ENCODE measurements around the gene STAP1. TPM values are rescaled to one million over a fixed set of nuclear protein-coding genes. Genes with fewer than 3 reads are reported as not detected.

STAP1 gene
- polyA plus RNA-seq, 1 donor (not counting 4 experiments of a cell fraction or from before 2014, with no cell fraction given) = not detected

- dilution Hi-C loops (cut with MboI; ENCODE audit: extremely low pct_ligation_motif_present, low sequenced_read_pairs) = no loop called here
- peaks cover 7 to 11% of the 10 kb centered on the region in 2 experiments for H3K36me3 ChIP-seq (ENCODE audit: control insufficient read depth in 2 of 2, extremely low read depth in 1 of 2, insufficient read depth in 2 of 2, low read length in 2 of 2)
These were observed 79.6 kb downstream of the STAP1 start for GRCh38 chr4:67638136-67638535.

GRCh38 chr4:67651536-67651935 is 93.0 kb downstream of the STAP1 start:
- dilution Hi-C loops (cut with MboI; ENCODE audit: extremely low pct_ligation_motif_present, low sequenced_read_pairs) = no loop called here
- no peak for FAIRE-seq

More at GRCh38 chr4:67638136-67638535, 79.6 kb downstream of the STAP1 start:
- Histone ChIP-seq H3K4me3 (ENCODE audit: control insufficient read depth in 2 of 3, extremely low read depth in 1 of 3, insufficient read depth in 2 of 3, low read depth in 1 of 3, low read length in 3 of 3) (no peak overlapping the region), H3K4me2 (ENCODE audit: control insufficient read depth, extremely low read depth, insufficient read depth, low read depth, low read length) (no peak overlapping the region), H3K9me1 (ENCODE audit: control insufficient read depth, extremely low read depth, insufficient read depth, low read length) (no peaks in the 10 kb centered on the region), H4K20me1 (ENCODE audit: control insufficient read depth, extremely low read depth, insufficient read depth, low read length) (no peaks in the 10 kb centered on the region), H3K27ac (ENCODE audit: control insufficient read depth, insufficient read depth, low read length) (no peak overlapping the region), H3K4me1 (ENCODE audit: control insufficient read depth, extremely low read depth, insufficient read depth, low read length) (no peaks in the 10 kb centered on the region), H3K79me2 (ENCODE audit: control insufficient read depth, insufficient read depth, low read length) (no peaks in the 10 kb centered on the region), H3K9ac (ENCODE audit: control insufficient read depth, extremely low read depth, insufficient read depth, low read length) (no peak overlapping the region), H2AFZ (ENCODE audit: control insufficient read depth, low read length) (no peak overlapping the region), H3K27me3 (ENCODE audit: control insufficient read depth, extremely low read depth, insufficient read depth, low read length) (no peaks in the 10 kb centered on the region), H3K9me3 (ENCODE audit: control insufficient read depth, low read depth, low read length) (no peaks in the 10 kb centered on the region)
- TF ChIP-seq CTCF (optimal IDR thresholded peaks at IDR 0.05 in 1 of 3, IDR thresholded peaks at IDR 0.05 in 1 of 3, conservative IDR thresholded peaks at IDR 0.05 in 1 of 3; ENCODE audit: extremely low read depth in 1 of 3, insufficient read depth in 2 of 3, low read length in 3 of 3) (no peak), EZH2 (IDR thresholded peaks at IDR 0.05; ENCODE audit: low read length) (no peak)
- no peak for DNase-seq (ENCODE audit: low read depth, low spot score)
- FAIRE-seq = no peak

More at GRCh38 chr4:67651536-67651935, 93.0 kb downstream of the STAP1 start:
- Histone ChIP-seq H4K20me1 (ENCODE audit: control insufficient read depth, extremely low read depth, insufficient read depth, low read length) (no peaks in the 10 kb centered on the region), H3K4me1 (ENCODE audit: control insufficient read depth, extremely low read depth, insufficient read depth, low read length) (no peaks in the 10 kb centered on the region), H3K4me3 (ENCODE audit: control insufficient read depth in 2 of 3, extremely low read depth in 1 of 3, insufficient read depth in 2 of 3, low read depth in 1 of 3, low read length in 3 of 3) (no peak overlapping the region), H3K27me3 (ENCODE audit: control insufficient read depth, extremely low read depth, insufficient read depth, low read length) (no peaks in the 10 kb centered on the region), H3K4me2 (ENCODE audit: control insufficient read depth, extremely low read depth, insufficient read depth, low read depth, low read length) (no peak overlapping the region), H3K79me2 (ENCODE audit: control insufficient read depth, insufficient read depth, low read length) (peaks cover 6% of the 10 kb centered on the region), H3K9ac (ENCODE audit: control insufficient read depth, extremely low read depth, insufficient read depth, low read length) (no peak overlapping the region), H2AFZ (ENCODE audit: control insufficient read depth, low read length) (no peak overlapping the region), H3K36me3 (ENCODE audit: control insufficient read depth in 2 of 2, extremely low read depth in 1 of 2, insufficient read depth in 2 of 2, low read length in 2 of 2) (peaks cover 2 to 8% of the 10 kb centered on the region in 2 experiments), H3K9me1 (ENCODE audit: control insufficient read depth, extremely low read depth, insufficient read depth, low read length) (no peaks in the 10 kb centered on the region), H3K9me3 (ENCODE audit: control insufficient read depth, low read depth, low read length) (no peaks in the 10 kb centered on the region), H3K27ac (ENCODE audit: control insufficient read depth, insufficient read depth, low read length) (no peak overlapping the region)
- DNase-seq (ENCODE audit: low read depth, low spot score) = no peak
- TF ChIP-seq EZH2 (IDR thresholded peaks at IDR 0.05; ENCODE audit: low read length) (no peak), CTCF (optimal IDR thresholded peaks at IDR 0.05 in 1 of 3, IDR thresholded peaks at IDR 0.05 in 1 of 3, conservative IDR thresholded peaks at IDR 0.05 in 1 of 3; ENCODE audit: extremely low read depth in 1 of 3, insufficient read depth in 2 of 3, low read length in 3 of 3) (no peak)

Small RNA genes lying within 50 kb of the gene (small RNA-seq; reads per million reads assigned to genes)
- gene AC096720.1 (ENCODE audit: insufficient read length in 3 of 3, low read depth in 3 of 3, low replicate concordance in 1 of 3) = 0 reads per million in 3 experiments

Other genes starting within 250 kb of the STAP1 start
- 3.9 to 7.9 TPM (median 4.5 TPM) in 3 replicates for gene CENPC, start 13.2 kb upstream of the STAP1 start, polyA plus RNA-seq
- gene UBA6, start 142.4 kb downstream of the STAP1 start, polyA plus RNA-seq = 142 to 250 TPM (median 221 TPM) in 3 replicates
- 0.17 to 0.45 TPM (median 0.24 TPM) in 3 replicates for gene GNRHR, start 195.7 kb downstream of the STAP1 start, polyA plus RNA-seq